GM21526 (cell line): ENCODE results near the gene MTRFR.
"Not testable (repeated sequence)": the region's sequence is repeated elsewhere in the genome, so short reads cannot be mapped to it uniquely, and the experiment has no call there.

Experiments used
- ATAC-seq: cut with Tn5 transposase; IDR thresholded peaks from one replicate; pipeline ENCODE4 v1.9.1; 2021; ENCODE audit warnings: moderate library complexity; ENCODE audit not compliant: unreplicated experiment, low FRiP score

Gene MTRFR

DNA sequence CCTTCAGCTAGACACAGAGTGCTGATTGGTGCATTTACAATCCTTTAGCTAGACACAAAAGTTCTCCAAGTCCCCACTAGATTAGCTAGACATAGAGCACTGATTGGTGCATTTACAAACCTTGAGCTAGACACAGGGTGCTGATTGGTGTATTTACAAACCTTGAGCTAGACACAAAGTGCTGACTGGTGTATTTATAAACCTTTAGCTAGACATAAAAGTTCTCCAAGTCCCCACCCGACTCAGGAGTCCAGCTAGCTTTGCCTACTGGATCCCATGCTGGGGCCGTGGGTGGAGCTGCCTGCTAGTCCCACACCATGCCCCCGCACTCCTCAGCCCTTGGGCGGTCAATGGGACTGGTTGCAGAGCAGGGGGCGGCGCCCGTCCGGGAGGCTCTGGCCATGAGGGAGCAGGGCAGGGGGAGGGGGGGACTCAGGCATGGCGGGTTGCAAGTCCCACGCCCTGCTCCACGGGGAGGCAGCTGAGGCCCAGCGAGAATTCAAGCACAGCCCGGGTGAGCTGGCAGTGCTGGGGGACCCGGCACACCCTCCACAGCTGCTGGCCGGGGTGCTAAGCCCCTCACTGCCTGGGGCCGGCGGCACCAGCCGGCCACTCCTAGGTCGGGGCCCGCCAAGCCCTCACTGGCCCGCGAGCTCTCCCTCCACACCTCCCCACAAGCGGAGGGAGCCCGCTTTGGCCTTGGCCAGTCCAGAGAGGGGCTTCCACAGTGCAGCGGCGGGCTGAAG lies 15.9 kb downstream of the MTRFR start:
- ATAC-seq: not testable (repeated sequence)

DNA sequence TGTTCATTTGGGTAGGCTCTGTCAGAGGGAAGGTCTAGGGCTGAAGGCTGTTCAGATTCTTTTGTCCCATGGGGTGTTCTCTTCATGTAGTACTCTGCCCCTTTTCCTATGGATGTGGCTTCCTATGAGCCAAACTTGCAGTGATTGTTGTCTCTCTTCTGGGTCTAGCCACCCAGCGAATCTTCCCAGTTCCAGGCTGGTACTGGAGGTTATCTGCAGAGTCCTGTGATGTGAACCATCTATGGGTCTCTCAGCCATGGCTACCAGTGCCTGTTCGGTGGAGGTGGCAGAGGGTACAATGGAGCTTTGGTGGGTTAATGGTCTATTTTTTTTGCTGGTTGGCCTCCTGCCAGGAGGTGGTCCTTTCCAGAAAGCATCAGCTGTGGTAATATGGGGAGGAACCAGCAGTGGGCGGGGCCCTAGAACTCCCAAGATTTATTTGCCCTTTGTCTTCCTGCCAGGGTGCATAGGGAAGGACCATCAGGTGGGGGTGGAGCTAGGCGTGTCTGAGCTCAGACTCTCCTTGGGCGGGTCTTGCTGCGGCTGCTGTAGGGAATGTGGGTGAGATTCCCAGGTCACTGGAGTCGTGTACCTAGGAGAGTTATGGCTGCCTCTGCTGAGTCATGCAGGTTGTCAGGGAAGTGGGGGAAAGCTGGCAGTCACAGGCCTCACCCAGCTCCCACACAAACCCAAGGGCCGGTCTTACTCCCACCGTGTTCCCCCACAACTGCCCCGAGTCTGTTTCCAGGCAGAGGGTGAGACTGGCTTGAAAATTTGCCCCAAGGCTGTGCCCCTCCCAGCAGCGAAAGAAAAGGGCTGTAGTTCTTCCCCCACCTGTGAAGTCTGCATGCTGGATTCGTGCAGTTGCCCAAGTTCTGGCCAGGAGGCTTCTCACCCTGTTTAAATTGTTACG lies 17.5 kb downstream of the MTRFR start:
- ATAC-seq: no peak

GRCh38 chr12:123251403-123252076 lies 18.3 kb downstream of the MTRFR start:
- ATAC-seq: no peak

GRCh38 chr12:123252365-123252764 lies 19.1 kb downstream of the MTRFR start:
- not testable (repeated sequence) for ATAC-seq

DNA sequence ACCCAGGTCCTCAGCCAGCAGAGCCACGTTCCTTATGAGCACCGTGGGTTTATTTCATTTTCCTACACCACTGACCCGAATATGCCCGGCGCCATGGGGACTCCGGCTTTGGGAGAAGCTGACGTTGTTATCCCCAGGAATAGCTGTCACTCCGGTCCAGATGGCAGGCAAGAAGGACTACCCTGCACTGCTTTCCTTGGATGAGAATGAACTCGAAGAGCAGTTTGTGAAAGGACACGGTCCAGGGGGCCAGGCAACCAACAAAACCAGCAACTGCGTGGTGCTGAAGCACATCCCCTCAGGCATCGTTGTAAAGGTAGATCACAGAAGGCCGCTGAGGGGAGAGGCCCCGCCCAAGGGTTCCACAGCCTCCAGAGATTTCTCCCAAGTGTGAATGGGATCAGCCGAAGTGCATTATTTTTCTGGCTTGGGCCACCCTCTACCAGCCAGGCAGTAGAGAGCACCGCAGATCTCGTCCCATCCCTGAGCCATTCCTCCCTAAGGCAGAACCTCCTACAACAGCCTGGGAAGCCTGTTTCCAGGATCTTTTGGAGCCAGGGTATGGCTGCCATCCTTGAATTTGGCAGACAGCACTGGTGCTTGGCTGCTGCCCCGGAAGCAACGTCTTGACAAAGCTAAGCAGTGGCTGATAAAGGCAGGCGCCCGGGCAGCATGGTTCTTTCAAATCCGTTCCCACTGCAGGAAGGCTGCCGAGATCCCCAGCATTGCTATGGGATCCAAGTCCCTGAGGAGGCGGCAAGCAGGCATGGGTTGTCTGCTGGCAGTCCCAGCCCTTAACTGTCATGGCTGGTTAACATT lies 20.6 kb downstream of the MTRFR start:
- no peak for ATAC-seq

DNA sequence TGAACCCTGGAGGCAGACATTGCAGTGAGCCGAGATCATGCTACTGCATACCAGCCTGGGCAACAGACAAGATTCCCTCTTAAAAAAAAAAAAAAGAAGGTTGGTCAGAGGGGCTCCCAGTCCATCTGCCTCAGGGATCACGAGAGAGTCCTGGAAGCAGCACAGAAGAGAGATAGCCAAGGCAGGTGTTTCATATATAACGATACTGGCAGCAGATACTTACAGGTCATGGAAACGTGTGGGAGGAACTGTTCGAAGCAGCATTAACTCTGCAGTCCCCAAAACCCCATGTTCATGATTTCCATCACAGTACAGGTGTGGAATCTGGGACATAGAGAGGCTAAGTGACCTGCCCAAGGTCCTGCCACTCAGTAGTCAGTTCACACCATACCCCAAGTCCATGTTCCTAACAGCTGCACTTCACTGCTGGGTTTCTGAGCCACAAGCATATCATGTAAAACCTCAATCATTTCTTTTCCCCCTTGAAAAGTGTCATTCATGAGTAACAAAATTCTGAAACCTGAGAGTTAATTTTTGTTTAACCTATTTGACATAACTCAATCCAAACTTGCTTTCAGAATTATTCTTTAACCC lies 21.7 kb downstream of the MTRFR start:
- ATAC-seq: no peak

DNA sequence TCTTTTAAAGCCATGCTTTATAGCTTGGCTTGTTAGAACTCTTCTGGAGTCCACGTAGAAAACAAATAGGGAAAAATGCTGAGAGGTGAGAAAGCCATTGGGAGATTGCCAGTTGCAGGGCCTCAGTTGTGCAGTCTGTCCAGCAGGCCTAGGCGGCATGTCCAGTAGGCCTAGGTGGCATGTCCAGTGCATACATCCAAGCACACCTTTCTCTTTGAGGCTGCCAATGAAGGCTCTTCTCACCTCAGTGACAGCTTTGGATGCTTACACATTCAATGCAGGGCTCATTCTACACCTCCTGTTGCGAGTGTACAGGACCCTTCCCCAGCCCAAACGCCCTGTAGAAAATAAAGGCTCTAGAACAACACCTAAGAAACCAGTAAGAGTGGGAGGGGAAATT lies 25.4 kb downstream of the MTRFR start:
- no peak for ATAC-seq

GRCh38 chr12:123260081-123260480 lies 26.8 kb downstream of the MTRFR start:
- ATAC-seq: no peak

DNA sequence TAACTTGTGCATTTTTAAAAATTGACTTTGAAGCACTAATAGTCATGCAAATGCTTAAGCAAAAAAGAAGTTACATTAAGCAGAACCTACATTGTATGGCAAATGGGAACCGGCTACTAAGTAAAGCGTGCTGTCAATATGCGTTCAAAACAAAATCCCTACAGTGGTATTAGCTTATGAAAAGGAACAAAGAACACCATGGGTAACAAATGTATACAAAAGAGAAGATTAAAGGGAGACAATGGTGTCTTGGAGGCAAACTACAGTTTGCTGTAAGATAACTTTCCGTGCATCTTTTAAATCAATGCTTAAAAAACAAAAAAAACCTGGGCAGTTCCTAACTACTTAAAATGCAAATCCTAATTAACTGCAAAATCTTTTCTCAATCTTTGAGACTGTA lies 28.0 kb downstream of the MTRFR start:
- no peak for ATAC-seq

- ATAC-seq: no peak
Observed at GRCh38 chr12:123263196-123263817, 30.1 kb downstream of the MTRFR start.

- ATAC-seq: no peak
Observed at GRCh38 chr12:123264642-123265041, 31.4 kb downstream of the MTRFR start.

DNA sequence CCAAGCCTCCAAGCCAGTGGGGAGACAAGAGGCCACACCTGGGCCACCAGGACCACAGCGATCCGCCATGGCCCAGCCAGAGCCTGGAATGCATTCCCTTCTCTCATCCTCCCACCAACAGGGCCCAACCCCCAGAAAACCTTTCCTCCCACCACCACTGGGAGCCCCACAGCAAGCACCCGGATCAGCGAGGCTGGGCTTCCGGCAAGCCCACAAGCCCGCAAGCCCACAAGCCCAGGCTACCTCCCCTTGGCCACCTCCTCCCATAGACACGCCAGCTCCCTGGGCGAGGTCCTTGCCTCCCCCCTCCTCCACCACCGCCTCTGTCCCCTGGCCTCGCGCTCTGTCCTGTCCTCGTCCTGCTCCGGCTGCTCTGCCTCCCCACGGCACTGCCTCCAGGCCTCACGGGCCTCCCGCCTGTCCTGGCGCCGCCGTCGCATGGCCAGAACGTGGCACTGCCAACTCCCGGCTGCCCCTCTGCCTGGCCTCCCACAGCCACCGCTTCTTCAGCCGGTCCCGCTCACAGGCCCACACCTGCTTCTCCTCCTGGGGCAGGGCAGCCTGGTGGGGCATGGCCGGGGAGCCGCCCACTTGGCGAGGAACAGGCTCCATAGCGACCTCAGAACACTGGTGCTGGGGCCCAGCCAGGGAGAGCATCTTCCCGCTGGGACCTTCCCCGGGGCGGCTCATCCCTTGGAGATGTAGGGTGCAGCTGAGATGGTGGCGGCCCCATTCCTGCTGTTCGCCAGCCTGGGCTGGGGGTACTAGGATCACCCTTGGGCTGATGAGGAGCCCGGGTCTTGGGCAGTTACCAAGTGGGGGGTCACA lies 32.8 kb downstream of the MTRFR start:
- no peak for ATAC-seq

DNA sequence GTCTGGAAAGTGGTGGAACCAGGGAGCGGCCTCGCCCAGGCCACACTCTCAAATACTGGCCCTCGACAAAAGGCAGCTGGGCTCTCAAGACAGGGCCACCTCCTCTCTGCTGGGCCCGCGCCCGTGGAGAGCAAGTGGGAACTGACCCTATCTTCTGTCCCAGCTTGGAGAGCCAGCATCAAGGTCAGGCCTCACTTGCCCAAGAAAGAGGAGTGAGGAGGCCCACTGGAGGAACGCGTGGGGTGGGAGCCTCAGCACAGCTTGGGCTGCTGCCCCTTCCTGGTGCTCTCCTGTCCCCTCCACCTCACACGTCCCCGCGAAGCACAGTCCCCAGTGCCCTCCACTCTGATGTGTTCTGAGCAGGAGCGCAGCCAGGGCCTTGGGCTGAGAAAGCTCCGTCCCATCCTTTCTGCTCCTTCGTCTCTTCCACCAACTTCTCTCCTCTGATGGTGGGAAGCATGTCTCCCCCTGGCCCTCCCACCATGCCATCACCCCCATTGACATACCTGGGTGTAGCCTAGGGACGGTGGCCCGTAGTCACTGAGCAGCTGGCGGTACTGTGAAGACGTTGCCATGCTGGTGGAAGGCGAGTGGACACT lies 33.5 kb downstream of the MTRFR start:
- no peak for ATAC-seq

- ATAC-seq: no peak
Observed at GRCh38 chr12:123267335-123267920, 34.2 kb downstream of the MTRFR start.

DNA sequence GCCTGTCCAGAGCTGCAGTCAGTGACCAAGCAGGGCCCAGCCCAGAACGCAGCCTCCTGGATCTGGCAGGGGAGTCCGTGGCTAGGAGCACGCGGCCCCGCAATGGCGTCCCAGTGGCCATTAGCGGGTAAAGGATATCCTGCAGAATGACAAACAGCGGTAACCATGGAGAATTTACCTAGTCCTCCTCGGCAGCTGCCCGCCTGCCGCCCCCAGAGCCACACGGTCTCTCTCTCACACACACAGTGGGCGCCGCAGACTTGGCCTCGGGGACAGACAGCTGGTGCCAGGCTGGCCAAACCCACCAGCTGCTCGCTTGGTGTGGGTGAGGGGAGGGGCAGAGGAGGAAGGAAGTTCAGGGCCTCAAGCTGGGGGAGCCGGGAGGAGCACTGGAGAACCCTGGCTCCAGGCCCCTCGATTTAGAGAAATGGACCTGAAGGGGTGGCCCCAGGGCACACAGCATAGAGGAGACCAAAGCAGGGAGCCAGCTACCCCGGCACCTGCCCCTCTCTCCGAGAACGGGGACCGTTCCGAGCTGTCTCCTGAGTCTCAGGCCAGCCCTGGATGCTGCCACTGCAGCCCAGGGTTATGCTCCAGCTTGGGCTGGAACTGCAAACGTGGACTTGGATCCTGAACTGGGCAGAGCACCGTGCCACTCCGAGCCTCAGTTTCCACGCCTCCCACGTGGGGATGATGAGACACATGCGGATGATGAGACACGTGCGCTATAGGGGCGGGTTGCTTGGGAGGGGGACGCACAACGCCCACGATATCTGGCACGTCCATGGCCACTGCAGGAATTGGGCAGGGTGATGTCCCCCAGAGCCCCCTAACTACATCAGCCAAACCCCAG lies 35.0 kb downstream of the MTRFR start:
- no peak for ATAC-seq

GRCh38 chr12:123268850-123269249 lies 35.6 kb downstream of the MTRFR start:
- no peak for ATAC-seq

DNA sequence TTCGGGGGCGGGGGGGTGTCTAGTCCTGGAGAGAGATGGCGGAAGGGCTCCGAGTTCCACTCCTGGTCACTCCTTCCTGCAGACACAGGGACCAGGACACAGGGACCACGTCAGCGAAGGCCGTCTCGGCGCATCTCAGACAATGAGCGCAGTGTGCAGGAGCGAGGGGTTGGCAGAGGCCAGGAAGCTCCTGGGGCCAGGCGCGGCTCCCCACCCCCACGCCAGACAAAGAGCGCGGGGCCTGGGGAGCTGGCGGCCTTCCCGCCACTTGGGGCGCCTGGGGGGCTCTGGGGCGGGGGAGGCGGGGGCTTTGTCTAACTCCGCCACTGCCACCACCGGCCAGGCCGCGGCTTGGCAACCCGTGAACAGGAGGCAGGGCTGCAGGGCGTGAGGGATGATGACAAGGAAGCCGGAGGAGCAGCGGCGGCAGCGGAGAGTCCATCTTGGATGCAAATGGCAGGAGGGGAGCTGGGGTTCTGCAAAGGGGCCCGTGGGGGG lies 36.2 kb downstream of the MTRFR start:
- ATAC-seq: no peak
